DND-41 (cell line): ENCODE data around the gene ASB1.

Experiments used
- CTCF ChIP-seq: IDR thresholded peaks from 2 replicates; pipeline ENCODE4 v1.5.1; 2012; ENCODE audit warnings: borderline replicate concordance, low read length, moderate library complexity, mild to moderate bottlenecking; ENCODE audit not compliant: poor library complexity, severe bottlenecking; ENCODE audit errors: extremely low read depth
- EZH2 ChIP-seq: IDR thresholded peaks from 3 replicates; pipeline ENCODE4 v1.6.1; 2012; ENCODE audit warnings: borderline replicate concordance, low read depth, mild to moderate bottlenecking, moderate library complexity, low read length, inconsistent platforms; ENCODE audit not compliant: severe bottlenecking

DNA sequence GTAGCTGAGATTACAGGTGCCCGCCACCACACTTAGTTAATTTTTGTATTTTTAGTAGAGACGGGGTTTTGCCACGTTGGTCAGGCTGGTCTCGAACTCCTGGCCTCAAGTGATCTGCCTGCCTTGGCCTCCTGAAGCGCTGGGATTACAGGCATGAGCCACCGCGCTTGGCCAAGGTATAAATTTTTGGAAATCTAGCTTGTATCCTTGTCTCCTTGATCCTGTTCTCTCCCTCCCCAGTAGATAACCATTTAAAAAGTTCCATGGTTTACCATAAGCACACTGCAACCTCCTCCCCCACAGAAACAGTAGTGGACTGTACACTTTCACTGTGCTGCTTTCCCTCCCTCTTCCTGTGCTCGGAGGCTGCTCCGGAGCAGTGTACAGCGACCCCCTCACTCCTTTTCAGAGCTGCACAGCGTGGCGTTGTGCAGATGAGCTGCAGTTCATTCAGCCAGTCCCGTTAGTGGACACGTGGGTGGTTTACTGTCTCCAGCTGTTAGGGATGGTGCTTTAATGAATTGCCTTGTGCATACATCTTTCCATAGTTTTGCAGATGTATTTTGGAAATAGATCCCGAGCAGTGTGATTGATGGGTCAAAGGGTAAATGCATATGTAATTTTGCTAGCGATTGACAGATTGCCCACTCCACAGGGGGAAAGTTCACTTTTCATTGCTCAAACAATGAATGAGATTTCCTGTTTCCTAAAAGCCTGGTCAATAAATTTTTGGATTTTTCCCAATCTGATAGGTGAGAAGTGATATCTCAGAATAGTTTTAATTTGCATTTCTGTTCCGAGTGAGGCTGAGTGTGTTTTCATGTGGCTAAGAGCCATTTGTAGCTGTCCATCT, 14.8 kb downstream of the ASB1 start:
- TF ChIP-seq CTCF, result no peak
- TF ChIP-seq EZH2, result no peak
